Spinal cord (tissue), 10 donors: ENCODE data around the gene SCRT2. TPM values are rescaled to one million over a fixed set of nuclear protein-coding genes. Genes with fewer than 3 reads are reported as not detected.

Source experiments
- DNase-seq, 6 donors: peaks; one replicate each; pipeline versions ENCODE4 v3.0.0 to v3.0.0-alpha.2; 2013 to 2015; ENCODE audit warnings: low spot score in 6 of 6, low read depth in 4 of 6
- H3K27ac ChIP-seq: one replicate; pipeline ENCODE4 v1.5.1; 2013; ENCODE audit warnings: low read depth, low read length, control low read depth
- H3K27me3 ChIP-seq: one replicate; pipeline ENCODE4 v1.6.1; 2013; ENCODE audit warnings: low read length; ENCODE audit not compliant: control insufficient read depth, insufficient read depth
- H3K36me3 ChIP-seq: one replicate; pipeline ENCODE4 v1.6.1; 2013; ENCODE audit warnings: low read length; ENCODE audit not compliant: control insufficient read depth, insufficient read depth
- H3K4me1 ChIP-seq: one replicate; pipeline ENCODE4 v1.6.1; 2013; ENCODE audit warnings: low read length; ENCODE audit not compliant: control insufficient read depth, insufficient read depth
- H3K4me3 ChIP-seq: one replicate; pipeline ENCODE4 v1.5.1; 2013; ENCODE audit warnings: low read depth, low read length, control low read depth
- H3K9me3 ChIP-seq: one replicate; pipeline ENCODE4 v1.6.1; 2013; ENCODE audit warnings: low read length; ENCODE audit not compliant: control insufficient read depth, insufficient read depth
- WGBS: methylation state at CpG from one replicate; pipeline ENCODE4 v1.1.5; 2013; ENCODE audit warnings: missing lambda C conversion rate; ENCODE audit not compliant: insufficient coverage; 5-methylcytosine and 5-hydroxymethylcytosine counted together
- polyA plus RNA-seq, 2 donors: library from polyadenylated mRNA; unstranded; fragments of 120-200 nt; gene quantifications; one replicate each; pipeline ENCODE4 v1.2.1, GENCODE V29; 2013; ENCODE audit not compliant: insufficient read length in 2 of 2
- total RNA-seq, 2 donors: library from RNA; depleted of rRNA in 1 of 2; stranded (reverse); fragments of 120-200 nt in 1 of 2; fragments of >200 nt in 1 of 2; gene quantifications; one replicate each; pipeline versions ENCODE4 v1.2.3 to v1.2.4, GENCODE V29; 2013 to 2014
- donor health status: healthy.

SCRT2 gene
- total and polyA plus RNA-seq, 4 donors = 0.40 to 9.8 (median 4.4) TPM

GRCh38 chr20:640674-641515, 34.7 kb downstream of the SCRT2 start:
- 65% methylated on average over 9 of the region's 11 CpGs for WGBS
- DNase-seq = no peak
- H3K27me3 ChIP-seq = no peaks in the 10 kb centered on the region
- H3K27ac ChIP-seq = no peak overlapping the region
- H3K4me1 ChIP-seq = peaks cover 13% of the 10 kb centered on the region
- H3K36me3 ChIP-seq = no peaks in the 10 kb centered on the region
- H3K4me3 ChIP-seq = no peak overlapping the region
- no peaks in the 10 kb centered on the region for H3K9me3 ChIP-seq

- no peaks in the 10 kb centered on the region for H3K27me3 ChIP-seq
- H3K9me3 ChIP-seq = no peaks in the 10 kb centered on the region
- H3K36me3 ChIP-seq = no peaks in the 10 kb centered on the region
- H3K4me3 ChIP-seq = no peak overlapping the region
- H3K4me1 ChIP-seq = peaks cover 25% of the 10 kb centered on the region
- WGBS = 100% methylated on average over 1 of the region's 1 CpG
- DNase-seq = no peak
- no peak overlapping the region for H3K27ac ChIP-seq
These were observed 37.0 kb downstream of the SCRT2 start for GRCh38 chr20:638579-638978.

GRCh38 chr20:637559-637958, 38.0 kb downstream of the SCRT2 start:
- 83% methylated on average over 1 of the region's 2 CpGs for WGBS
- DNase-seq = no peak
- Histone ChIP-seq H3K4me1 (peaks cover 24% of the 10 kb centered on the region), H3K4me3 (no peak overlapping the region), H3K27me3 (no peaks in the 10 kb centered on the region), H3K9me3 (no peaks in the 10 kb centered on the region), H3K27ac (no peak overlapping the region), H3K36me3 (no peaks in the 10 kb centered on the region)

GRCh38 chr20:635893-636338, 39.7 kb downstream of the SCRT2 start:
- no peaks in the 10 kb centered on the region for H3K27me3 ChIP-seq

GRCh38 chr20:635028-635892, 40.3 kb downstream of the SCRT2 start:
- no peaks in the 10 kb centered on the region for H3K9me3 ChIP-seq
- peaks cover 24% of the 10 kb centered on the region for H3K4me1 ChIP-seq
- H3K4me3 ChIP-seq = no peak overlapping the region
- peak in 1 of 6 donors; percentile 9 for DNase-seq
- H3K27ac ChIP-seq = no peak overlapping the region
- H3K27me3 ChIP-seq = no peaks in the 10 kb centered on the region
- no peaks in the 10 kb centered on the region for H3K36me3 ChIP-seq
- WGBS = 51% methylated on average over 3 of the region's 9 CpGs

More at GRCh38 chr20:635893-636338, 39.7 kb downstream of the SCRT2 start:
- no peak for DNase-seq
- Histone ChIP-seq H3K9me3 (no peaks in the 10 kb centered on the region), H3K4me3 (no peak overlapping the region), H3K36me3 (no peaks in the 10 kb centered on the region), H3K27ac (no peak overlapping the region), H3K4me1 (peaks cover 24% of the 10 kb centered on the region)
- WGBS = 40% methylated on average over 3 of the region's 7 CpGs

- Histone ChIP-seq H3K4me3 (no peak overlapping the region), H3K27me3 (no peaks in the 10 kb centered on the region), H3K27ac (no peak overlapping the region), H3K36me3 (no peaks in the 10 kb centered on the region), H3K4me1 (peaks cover 24% of the 10 kb centered on the region), H3K9me3 (no peaks in the 10 kb centered on the region)
- DNase-seq = peak in 4 of 6 donors; percentile 44 to 95 (median 68)
- 23% methylated on average over 14 of the region's 14 CpGs for WGBS
These were observed 41.3 kb downstream of the SCRT2 start for GRCh38 chr20:634148-634925.

- H3K4me1 ChIP-seq = peaks cover 24% of the 10 kb centered on the region
- no peak overlapping the region for H3K27ac ChIP-seq
- no CpG with 5 or more reads among the region's 1 CpG for WGBS
- no peak for DNase-seq
- H3K36me3 ChIP-seq = no peaks in the 10 kb centered on the region
- no peak overlapping the region for H3K4me3 ChIP-seq
- no peaks in the 10 kb centered on the region for H3K27me3 ChIP-seq
- H3K9me3 ChIP-seq = no peaks in the 10 kb centered on the region
These were observed 44.5 kb downstream of the SCRT2 start for GRCh38 chr20:631101-631500.

- H3K9me3 ChIP-seq = no peaks in the 10 kb centered on the region
- no peaks in the 10 kb centered on the region for H3K36me3 ChIP-seq
- no peak overlapping the region for H3K4me3 ChIP-seq
- no peaks in the 10 kb centered on the region for H3K4me1 ChIP-seq
- no peak for DNase-seq
- H3K27me3 ChIP-seq = no peaks in the 10 kb centered on the region
- no peak overlapping the region for H3K27ac ChIP-seq
- 96% methylated on average over 2 of the region's 2 CpGs for WGBS
These were observed 49.0 kb downstream of the SCRT2 start for GRCh38 chr20:626579-626978.

- no peaks in the 10 kb centered on the region for H3K36me3 ChIP-seq
- H3K4me3 ChIP-seq = no peak overlapping the region
- 80% methylated on average over 1 of the region's 4 CpGs for WGBS
- H3K9me3 ChIP-seq = no peaks in the 10 kb centered on the region
- no peaks in the 10 kb centered on the region for H3K27me3 ChIP-seq
- no peak for DNase-seq
- no peaks in the 10 kb centered on the region for H3K4me1 ChIP-seq
- H3K27ac ChIP-seq = no peak overlapping the region
These were observed 50.2 kb downstream of the SCRT2 start for GRCh38 chr20:625360-625932.
